Glomerular visceral epithelial cell (primary cell): ENCODE results near the gene MYO1D.
"Not testable (repeated sequence)": the region's sequence is repeated elsewhere in the genome, so short reads cannot be mapped to it uniquely, and the experiment has no call there.

Source experiments
- DNase-seq: peaks from one replicate; pipeline ENCODE4 v3.0.0-alpha.2; 2016; ENCODE audit errors: extremely low spot score

MYO1D gene

GRCh38 chr17:32673964-32674363 lies 203.0 kb downstream of the MYO1D start:
- no peak for DNase-seq

GRCh38 chr17:32672711-32673110 lies 204.2 kb downstream of the MYO1D start:
- DNase-seq = no peak

- no peak for DNase-seq
Observed at GRCh38 chr17:32671896-32672295, 205.0 kb downstream of the MYO1D start.

- no peak for DNase-seq
Observed at GRCh38 chr17:32664936-32665583, 211.9 kb downstream of the MYO1D start.

- DNase-seq = no peak
Observed at GRCh38 chr17:32660496-32660985, 216.4 kb downstream of the MYO1D start.

GRCh38 chr17:32659419-32659842 lies 217.5 kb downstream of the MYO1D start:
- peak; percentile 63 for DNase-seq

GRCh38 chr17:32658470-32659418 lies 218.2 kb downstream of the MYO1D start:
- no peak for DNase-seq

GRCh38 chr17:32656886-32657285 lies 220.0 kb downstream of the MYO1D start:
- DNase-seq = no peak

- DNase-seq = no peak
Observed at GRCh38 chr17:32654324-32654723, 222.6 kb downstream of the MYO1D start.

GRCh38 chr17:32651084-32651483 lies 225.8 kb downstream of the MYO1D start:
- no peak for DNase-seq

GRCh38 chr17:32648450-32648849 lies 228.5 kb downstream of the MYO1D start:
- no peak for DNase-seq

GRCh38 chr17:32646941-32647340 lies 230.0 kb downstream of the MYO1D start:
- DNase-seq = no peak

- not testable (repeated sequence) for DNase-seq
Observed at GRCh38 chr17:32641514-32641913, 235.4 kb downstream of the MYO1D start.

- no peak for DNase-seq
Observed at GRCh38 chr17:32636598-32637218, 240.2 kb downstream of the MYO1D start.

- DNase-seq = no peak
Observed at GRCh38 chr17:32634167-32634566, 242.8 kb downstream of the MYO1D start.

GRCh38 chr17:32631341-32632096 lies 245.4 kb downstream of the MYO1D start:
- no peak for DNase-seq

- no peak for DNase-seq
Observed at GRCh38 chr17:32629563-32630190, 247.2 kb downstream of the MYO1D start.

- no peak for DNase-seq
Observed at GRCh38 chr17:32628271-32629044, 248.5 kb downstream of the MYO1D start.

- no peak for DNase-seq
Observed at GRCh38 chr17:32627239-32627996, 249.5 kb downstream of the MYO1D start.

- no peak for DNase-seq
Observed at GRCh38 chr17:32626379-32626791, 250.5 kb downstream of the MYO1D start.
